KOPT-K1 (cell line): ENCODE data around the gene SPATC1L.
"Not testable (repeated sequence)": the region's sequence is repeated elsewhere in the genome, so short reads cannot be mapped to it uniquely, and the experiment has no call there.

ENCODE experiments used
- H3K27ac ChIP-seq: fragments of 200-600 bp; sonication (generic); 2 replicates; pipeline ENCODE4 v1.5.1; 2016; ENCODE audit warnings: antibody characterized with exemption, mild to moderate bottlenecking, low read depth, low read length; ENCODE audit not compliant: poor library complexity, severe bottlenecking
- H3K36me3 ChIP-seq: fragments of 200-600 bp; sonication (generic); 2 replicates; pipeline ENCODE4 v1.5.1; 2017; ENCODE audit warnings: antibody characterized with exemption, mild to moderate bottlenecking, low read length, moderate library complexity; ENCODE audit not compliant: insufficient read depth
- H3K9me3 ChIP-seq: fragments of 200-600 bp; sonication (generic); 2 replicates; pipeline ENCODE4 v1.5.1; 2017; ENCODE audit warnings: antibody characterized with exemption, low read length, mild to moderate bottlenecking; ENCODE audit not compliant: insufficient read depth, poor library complexity, severe bottlenecking

The SPATC1L gene

DNA sequence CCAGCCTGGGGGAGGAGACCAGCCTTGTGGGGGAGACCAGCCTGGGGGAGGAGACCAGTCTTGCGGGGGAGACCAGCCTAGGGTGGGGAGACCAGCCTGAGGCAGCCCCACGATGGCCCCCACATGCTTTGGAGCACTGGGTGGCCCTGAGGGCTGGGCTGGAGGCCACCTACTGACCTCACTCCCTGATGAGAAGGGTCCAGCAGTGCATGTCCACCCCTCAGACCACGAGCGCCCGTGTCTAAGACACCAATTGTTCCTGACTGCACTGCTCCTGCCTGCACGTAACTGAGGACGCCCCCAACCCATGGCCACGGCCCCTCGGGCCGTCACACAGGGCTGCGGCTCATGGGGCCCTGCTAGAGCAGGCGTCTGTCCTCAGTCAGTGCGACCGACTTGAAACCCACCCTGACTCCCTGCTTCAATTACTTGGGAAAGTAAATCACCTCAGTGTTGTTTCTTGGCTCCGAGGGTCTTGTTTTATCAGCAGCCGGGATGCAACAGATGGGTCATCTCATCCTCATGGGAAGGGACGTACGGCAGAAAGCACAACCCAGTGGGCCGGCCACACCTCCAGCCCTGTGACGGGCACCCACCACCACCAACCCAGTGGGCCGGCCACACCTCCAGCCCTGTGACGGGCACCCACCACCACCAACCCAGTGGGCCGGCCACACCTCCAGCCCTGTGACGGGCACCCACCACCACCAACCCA, at the start of gene SPATC1L:
TSS of gene SPATC1L (minus strand) at position 550 of the 715 bp plus-strand sequence. CDS start 1,643 bp downstream, outside the sequence.
- Histone ChIP-seq H3K27ac (no peak within 1 kb of the TSS), H3K36me3 (peaks cover 16% of the 10 kb centered on the region), H3K9me3 (no peaks in the 10 kb centered on the region)

DNA sequence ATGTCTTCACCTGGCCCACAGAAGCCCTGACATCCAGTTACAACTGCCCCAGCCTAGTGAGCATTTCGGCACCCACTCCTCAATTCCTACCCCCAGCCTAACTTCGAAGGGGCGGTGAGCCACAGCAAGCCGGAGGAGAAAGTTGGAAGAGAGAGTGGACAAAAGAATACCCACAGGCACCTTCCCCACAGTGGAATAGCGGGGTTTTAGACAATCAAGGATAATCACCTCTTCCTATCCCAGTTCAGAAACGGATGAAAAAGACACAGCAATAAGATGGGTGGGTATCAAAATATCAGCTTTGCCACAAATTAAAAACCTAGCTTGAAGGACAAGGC, 45.6 kb upstream of the SPATC1L start:
- Histone ChIP-seq H3K36me3 (peaks cover 56% of the 10 kb centered on the region), H3K9me3 (no peaks in the 10 kb centered on the region), H3K27ac (peak overlapping the region; percentile 71)

DNA sequence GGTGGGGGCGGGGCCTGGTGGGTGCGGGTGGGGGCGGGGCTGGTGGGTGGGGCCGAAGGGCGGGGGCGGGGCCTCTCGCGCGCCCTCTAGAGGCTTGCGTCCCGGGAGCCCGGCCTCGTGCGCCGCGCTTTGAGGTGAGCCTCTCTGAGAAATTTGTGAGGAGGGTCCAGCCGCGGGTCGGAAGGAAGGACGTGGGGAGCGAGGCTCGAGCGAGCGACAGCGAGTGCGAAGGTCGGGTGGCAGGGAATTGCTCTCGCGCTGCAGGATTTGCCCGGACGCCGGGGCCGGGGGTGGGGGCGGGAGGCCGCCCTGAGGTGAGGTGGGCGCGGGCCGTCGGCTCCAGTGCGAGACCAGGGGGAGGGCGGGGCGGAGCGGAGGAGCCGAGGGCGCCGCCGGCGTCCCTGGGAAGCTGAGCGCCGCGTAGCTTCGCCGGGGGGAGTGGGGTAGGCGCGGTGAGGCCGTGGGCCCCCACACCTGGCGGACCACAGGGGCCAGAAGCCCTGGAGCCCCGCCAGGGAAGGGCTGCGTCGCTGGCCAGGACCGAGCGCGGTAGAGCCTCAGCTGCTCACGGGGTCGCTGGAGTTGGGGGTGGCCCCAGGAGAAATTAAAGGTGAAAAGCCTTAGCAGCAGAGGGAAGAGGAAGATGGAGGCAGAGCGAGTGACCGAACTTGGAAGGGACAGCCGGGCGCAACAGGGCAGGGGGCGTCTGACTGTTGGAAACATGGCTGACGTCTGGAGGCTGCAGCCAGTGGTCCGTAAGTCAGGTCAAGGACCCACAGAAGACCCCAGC, 45.1 kb upstream of the SPATC1L start:
- peaks cover 51% of the 10 kb centered on the region for H3K36me3 ChIP-seq

DNA sequence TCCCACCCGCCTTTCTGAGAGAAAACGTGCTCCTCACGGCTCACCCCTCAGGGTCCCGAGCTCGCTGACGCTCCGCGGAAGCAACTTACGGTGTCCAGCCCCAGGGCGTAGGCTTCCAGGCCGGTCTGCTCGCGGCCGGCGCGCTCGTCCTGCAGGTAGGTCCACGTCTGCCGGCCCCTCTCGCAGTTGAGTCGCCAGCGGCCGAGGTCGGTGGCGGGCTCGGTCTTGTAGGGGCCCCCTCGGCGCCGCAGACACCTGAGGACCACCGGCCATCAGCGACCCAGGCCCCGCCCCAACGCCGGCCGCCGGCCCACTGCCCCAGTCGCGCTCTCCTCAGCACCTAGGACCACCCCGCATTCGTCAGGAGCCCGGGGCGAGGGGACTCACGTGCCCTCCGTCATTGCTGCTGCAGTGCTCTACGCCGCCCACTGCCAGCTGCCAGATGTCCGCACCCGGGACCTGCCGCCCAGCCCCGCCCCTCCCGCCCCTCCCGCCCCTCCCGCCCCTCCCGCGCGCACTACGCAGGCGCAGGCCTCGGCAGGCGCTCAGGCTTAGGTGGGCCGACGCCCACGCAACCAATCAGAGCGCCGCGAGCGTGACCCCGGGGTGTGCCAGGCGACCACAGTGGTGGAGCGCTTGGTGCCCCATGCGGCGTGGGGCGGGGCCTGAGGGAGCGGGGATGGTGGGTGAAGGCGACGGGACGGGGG, 44.2 kb upstream of the SPATC1L start, which contains the start of gene LSS:
TSS of gene LSS (minus strand) at position 430 of the 707 bp plus-strand sequence. CDS start at position 401, 29 bp downstream.
- H3K27ac ChIP-seq = peak within 1 kb of the TSS; percentile 75
- peaks cover 42% of the 10 kb centered on the region for H3K36me3 ChIP-seq
- H3K9me3 ChIP-seq = no peaks in the 10 kb centered on the region

More for the DNA sequence above, 45.1 kb upstream of the SPATC1L start:
- Histone ChIP-seq H3K27ac (peak overlapping the region; percentile 71), H3K9me3 (no peaks in the 10 kb centered on the region)

DNA sequence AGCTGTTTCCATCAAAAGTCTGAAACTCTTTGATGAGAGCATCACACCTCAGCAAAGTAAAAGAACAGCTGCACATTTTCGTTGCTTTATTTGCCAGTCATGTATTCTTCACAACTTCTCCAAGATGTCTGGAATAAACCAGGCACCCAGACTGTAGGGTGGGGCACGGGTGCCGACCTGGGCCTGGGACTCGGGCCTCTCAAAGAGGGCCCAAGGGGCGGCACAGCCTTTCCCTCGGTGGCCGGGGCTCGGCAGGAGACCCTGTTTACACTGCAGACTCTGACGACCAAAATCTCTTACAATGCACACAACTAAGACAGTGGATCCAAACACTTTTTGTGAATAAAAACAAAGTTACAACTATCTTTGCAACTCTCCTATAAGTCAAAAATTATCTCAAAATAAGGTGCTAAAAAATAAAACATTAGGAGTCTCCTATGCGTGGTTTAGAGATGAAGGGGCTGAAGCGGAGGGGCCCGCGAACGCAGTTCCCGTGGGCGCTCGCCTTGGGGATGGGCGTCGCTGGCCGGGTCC, 43.6 kb upstream of the SPATC1L start:
- H3K27ac ChIP-seq = peak overlapping the region; percentile 75
- H3K9me3 ChIP-seq = no peaks in the 10 kb centered on the region
- peaks cover 42% of the 10 kb centered on the region for H3K36me3 ChIP-seq

DNA sequence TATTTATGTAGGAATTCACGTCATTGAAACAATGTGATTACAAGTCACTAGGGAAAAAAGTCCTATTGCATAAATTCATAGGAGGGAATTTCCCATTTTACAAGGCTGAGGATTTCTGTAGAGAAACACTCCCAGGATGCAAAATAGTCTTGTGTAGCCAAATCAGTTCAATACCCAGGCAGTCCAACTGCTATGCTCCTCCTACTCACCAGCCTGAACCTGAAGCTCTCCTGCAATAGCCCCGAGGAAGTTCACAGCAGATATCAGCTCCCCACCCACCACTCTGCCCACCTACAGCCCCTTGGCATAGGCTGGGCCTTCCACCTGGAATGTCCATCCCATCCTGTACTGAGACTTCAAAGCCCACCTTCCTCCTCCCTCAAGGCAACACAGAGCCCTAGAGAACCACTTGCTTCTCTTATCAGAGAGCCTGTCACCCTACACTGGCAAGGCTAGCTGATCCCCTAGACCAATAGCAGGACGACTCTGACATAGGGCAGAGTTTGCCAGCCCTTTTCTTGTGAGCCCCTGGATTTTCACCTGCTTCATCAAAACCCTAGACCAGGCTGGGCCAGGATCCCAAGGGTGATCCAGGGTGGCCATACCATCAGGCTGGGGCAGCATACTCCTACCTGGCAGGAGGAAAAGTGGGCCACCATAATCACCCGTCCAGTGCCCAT, 42.8 kb upstream of the SPATC1L start:
- Histone ChIP-seq H3K9me3 (no peaks in the 10 kb centered on the region), H3K27ac (peak overlapping the region; percentile 75), H3K36me3 (peaks cover 42% of the 10 kb centered on the region)

DNA sequence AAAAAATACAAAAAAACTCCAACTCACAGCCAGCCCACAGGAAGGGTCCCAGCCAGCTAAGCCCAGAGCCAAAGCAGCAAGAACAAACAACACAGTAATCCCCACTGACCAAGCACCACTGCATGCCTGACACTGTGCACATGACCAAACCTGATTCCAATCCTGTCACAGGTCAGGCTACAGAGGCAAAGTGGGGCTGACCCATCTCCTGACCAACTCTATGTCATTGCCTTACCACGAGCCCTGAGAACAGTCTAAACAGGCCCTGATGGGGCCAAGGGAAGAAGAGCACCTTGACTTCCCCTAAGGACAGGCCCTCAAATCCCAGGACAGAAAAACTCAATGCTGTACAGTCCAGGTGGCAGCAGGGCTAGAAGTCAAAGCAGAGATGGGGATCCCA, 41.9 kb upstream of the SPATC1L start:
- Histone ChIP-seq H3K27ac (no peak overlapping the region), H3K9me3 (no peaks in the 10 kb centered on the region), H3K36me3 (peaks cover 42% of the 10 kb centered on the region)

DNA sequence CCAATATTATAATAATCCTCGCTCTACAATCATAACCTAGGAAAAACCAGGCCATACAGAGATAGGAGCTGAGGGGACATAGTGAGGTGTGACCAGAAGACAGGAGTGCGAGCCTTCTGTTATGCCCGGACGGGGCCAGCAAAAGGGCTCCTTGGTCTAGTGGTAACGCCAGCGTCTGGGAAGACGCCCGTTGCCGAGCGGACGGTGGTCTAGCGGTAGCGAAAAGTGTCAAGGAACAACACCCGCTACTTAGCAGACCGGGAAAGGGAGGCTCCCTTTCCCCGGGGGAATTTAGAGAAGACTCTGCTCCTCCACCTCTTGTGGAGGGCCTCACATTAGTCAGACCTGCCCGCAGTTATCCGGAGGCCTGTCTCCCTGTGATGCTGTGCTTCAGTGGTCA, 39.4 kb upstream of the SPATC1L start:
- H3K9me3 ChIP-seq, H3K27ac ChIP-seq: not testable (repeated sequence)
- peaks cover 57% of the 10 kb centered on the region for H3K36me3 ChIP-seq

DNA sequence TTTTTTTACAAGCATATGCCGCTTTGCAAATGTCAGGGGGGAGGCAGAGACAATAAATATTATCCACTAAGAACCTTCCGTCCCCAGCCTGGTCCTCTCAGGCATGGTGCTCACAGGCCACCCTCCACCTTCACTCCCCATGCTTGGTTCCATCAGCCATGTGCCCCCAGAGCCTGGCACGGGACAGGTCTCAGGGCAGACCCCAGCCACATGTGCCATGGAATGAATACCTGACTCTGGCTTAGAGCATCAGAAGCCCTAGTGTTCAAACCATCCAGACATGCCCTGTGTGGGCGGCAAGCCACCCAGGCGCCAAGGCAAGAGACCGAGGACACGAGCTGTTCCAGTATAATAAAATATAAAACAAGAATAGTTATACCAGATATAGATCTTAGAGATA, 39.0 kb upstream of the SPATC1L start:
- no peaks in the 10 kb centered on the region for H3K9me3 ChIP-seq
- H3K27ac ChIP-seq = no peak overlapping the region
- H3K36me3 ChIP-seq = peaks cover 58% of the 10 kb centered on the region

DNA sequence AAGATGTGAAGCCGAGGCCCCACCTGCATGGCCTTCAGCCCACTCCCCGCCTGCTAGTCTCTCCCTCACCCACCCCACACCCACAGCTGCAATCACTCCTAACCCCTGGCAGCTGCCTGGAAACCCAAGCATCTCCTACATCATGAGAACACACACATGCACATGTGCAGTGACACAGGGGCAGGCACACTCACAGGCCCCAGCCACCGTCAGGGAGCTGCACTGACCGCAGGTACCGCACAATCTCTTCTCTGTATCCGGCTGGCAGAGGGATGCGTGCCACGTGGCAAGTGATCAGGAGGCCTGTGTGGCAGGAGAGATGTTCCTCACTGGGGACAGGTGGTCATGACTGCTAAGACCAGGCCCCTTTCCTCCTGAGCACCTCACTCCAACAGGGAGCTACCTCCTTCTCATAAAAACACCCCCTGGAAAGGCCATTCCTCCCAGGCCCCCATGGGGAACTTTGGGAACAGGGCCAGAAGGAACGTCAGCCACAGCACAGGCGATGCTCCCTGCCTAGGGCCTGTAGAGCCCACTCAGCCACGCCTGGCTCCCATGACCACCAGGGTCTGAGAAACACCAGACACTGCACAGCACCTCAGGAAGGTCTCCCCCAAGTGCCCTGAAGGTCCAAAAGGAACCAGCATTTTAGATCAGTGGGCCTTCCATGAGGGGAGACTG, 38.3 kb upstream of the SPATC1L start:
- no peaks in the 10 kb centered on the region for H3K9me3 ChIP-seq
- peaks cover 58% of the 10 kb centered on the region for H3K36me3 ChIP-seq
- H3K27ac ChIP-seq = no peak overlapping the region

DNA sequence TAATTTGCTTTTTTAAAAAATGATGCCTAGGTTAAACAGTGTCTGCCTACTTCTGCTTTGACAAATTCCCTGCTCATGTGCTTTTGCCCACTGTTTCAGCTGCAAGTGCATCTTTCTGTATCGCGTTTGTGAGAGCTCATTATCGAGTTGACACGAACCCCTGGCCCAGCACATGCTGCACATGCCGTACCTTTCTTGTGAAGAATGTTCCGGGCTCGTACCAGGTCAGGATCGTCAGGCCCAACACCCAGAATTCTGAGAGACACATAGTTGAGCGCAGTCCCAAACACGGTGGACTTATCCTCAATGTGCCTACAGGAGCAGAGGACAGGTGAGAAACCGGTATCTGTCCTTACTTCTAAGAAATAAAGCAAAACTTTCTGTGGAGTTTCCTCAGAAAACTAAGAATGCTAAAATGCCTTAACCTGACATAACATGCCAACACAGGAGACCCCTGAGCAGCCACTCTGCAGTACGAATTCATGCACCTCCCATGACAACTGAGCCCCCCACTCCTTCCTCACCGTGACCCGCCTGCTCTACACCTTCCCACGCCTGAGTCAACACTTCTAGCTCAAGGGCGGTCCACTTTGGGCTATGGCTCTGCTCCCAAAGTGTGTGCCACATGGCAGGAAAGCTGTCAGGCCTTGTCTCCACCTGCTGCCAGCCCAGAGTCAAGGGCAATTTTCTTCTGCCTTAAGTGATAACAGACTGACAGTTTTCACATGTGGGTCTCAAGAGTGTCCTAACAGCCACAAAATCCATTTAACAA, 37.6 kb upstream of the SPATC1L start:
- Histone ChIP-seq H3K36me3 (peaks cover 59% of the 10 kb centered on the region), H3K9me3 (no peaks in the 10 kb centered on the region), H3K27ac (no peak overlapping the region)

DNA sequence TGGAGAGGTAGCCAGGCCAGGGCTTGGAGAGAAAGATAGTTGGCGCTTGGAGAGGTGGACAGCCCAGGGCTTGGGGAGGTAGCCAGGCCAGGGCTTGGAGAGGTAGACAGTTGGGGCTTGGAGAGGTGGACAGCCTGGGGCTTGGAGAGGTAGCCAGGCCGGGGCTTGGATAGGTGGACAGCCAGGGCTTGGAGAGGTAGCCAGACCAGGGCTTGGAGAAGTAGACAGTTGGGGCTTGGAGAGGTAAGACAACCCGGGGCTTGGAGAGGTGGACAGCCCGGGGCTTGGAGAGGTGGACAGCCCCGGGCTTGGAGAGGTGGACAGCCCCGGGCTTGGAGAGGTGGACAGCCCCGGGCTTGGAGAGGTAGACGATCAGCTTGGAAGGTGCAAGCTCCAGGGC, 36.6 kb upstream of the SPATC1L start:
- H3K36me3 ChIP-seq = peaks cover 61% of the 10 kb centered on the region
- H3K9me3 ChIP-seq = no peaks in the 10 kb centered on the region
- no peak overlapping the region for H3K27ac ChIP-seq

DNA sequence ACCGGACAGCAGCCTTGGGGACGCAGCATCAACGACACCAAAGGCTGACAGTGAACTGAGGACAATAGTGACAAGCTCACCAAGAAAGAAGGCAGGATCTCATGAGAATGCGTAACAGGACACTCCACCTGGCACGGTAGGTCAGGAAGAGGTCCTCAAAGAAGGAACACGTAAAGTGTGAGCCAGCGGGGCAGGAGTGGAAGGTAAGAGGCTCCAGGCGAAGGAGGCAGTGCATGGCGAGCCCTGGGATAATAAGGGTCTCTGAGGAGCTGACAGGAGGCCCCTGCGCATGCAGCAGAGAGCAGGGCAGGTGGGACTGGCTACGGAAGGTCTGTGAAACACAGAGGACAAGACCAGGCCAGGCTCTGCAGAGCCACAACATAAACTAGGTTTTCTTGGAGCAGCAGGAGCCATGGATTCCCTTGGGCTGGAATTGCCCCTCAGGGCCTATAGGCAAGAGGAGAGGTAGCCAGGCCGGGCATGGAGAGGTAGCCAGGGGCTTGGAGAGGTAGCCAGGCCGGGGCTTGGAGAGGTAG, 36.1 kb upstream of the SPATC1L start:
- Histone ChIP-seq H3K27ac (no peak overlapping the region), H3K9me3 (no peaks in the 10 kb centered on the region), H3K36me3 (peaks cover 64% of the 10 kb centered on the region)
